DOHH2 (cell line): Measurements from ENCODE around the gene DHX16.

Experiments used
- EZH2phosphoT487 ChIP-seq: fragments of 200-600 bp; sonication (generic); IDR thresholded peaks from 2 replicates; pipeline ENCODE4 v1.6.1; 2017; ENCODE audit warnings: borderline replicate concordance, mild to moderate bottlenecking, antibody characterized with exemption, low read length, moderate library complexity, mixed read lengths
- TF ChIP-seq, protein P1 (sequence below): fragments of 200-600 bp; sonication (generic); IDR thresholded peaks from one replicate; pipeline ENCODE4 v1.5.1; 2014; ENCODE audit warnings: antibody characterized with exemption, mild to moderate bottlenecking, low read depth, low read length; ENCODE audit not compliant: poor library complexity, severe bottlenecking

GRCh38 chr6:30719791-30720737, 47.3 kb upstream of the DHX16 start, which contains the start of gene TUBB:
- TF ChIP-seq, protein P1, sequence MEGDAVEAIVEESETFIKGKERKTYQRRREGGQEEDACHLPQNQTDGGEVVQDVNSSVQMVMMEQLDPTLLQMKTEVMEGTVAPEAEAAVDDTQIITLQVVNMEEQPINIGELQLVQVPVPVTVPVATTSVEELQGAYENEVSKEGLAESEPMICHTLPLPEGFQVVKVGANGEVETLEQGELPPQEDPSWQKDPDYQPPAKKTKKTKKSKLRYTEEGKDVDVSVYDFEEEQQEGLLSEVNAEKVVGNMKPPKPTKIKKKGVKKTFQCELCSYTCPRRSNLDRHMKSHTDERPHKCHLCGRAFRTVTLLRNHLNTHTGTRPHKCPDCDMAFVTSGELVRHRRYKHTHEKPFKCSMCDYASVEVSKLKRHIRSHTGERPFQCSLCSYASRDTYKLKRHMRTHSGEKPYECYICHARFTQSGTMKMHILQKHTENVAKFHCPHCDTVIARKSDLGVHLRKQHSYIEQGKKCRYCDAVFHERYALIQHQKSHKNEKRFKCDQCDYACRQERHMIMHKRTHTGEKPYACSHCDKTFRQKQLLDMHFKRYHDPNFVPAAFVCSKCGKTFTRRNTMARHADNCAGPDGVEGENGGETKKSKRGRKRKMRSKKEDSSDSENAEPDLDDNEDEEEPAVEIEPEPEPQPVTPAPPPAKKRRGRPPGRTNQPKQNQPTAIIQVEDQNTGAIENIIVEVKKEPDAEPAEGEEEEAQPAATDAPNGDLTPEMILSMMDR = no peak
- TF ChIP-seq EZH2phosphoT487 = no peak
